HG03175 (cell line): ENCODE results near the gene LGALSL.

Experiments used
- ATAC-seq: cut with Tn5 transposase; IDR thresholded peaks from one replicate; pipeline ENCODE4 v1.9.1; 2021; ENCODE audit warnings: mild to moderate bottlenecking, moderate library complexity; ENCODE audit not compliant: unreplicated experiment

Gene LGALSL

DNA sequence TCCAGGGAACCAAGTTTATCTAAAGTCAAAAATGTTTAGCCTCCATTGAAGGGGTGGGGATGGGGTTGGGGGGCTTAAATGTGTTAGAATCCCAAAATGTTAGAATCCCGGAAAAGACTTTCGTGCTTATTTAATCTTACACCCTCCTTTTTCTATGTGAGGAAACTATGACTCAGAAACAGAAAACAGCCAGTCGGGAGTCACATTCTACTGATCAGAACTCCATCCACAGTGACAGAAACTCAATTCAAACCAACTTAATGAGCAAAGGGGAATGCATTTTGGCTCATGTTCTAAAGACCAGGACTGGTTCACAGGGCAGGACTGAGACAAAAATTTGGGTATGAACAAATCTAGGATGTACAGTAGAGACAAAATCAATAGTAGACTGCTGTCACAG is 38.3 kb downstream of the LGALSL start:
- ATAC-seq = no peak

DNA sequence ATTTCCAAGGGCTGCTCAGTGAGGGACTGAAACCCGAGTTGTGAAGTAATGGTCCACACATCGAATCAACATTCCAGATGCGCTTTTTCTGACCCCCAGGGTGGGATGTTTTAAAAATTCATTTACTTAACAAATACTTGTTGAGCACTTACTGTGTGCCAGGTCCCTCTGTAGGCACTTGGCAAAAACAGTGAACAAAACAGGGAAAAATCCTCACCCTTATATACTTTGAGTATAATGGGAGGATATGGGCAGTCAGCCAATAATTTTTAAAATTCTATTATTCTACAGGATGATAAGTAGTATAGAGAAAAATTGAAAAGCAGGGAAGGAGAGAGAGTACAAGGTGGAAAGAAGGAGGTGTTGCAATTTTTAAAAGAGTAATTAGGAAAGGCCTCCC is 38.9 kb downstream of the LGALSL start:
- ATAC-seq = no peak

DNA sequence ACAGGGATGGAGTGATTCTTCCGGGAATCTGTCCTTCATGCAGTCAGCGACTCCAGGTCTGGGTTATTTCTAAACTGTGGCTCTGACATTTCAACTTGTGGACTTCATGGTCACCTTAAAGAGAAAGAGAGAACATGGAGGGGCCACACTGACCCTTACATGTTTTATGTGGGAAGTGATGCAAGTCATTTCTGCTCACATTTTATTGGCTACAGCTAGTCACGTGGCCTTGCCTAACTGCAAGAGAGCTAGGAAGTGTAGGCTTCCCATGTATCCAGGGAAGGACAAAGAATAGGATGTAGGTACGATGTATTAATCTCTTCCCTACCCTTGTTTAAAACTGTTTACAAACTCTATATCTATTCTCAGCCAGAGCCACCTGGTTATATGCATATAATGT is 39.8 kb downstream of the LGALSL start:
- ATAC-seq = no peak

DNA sequence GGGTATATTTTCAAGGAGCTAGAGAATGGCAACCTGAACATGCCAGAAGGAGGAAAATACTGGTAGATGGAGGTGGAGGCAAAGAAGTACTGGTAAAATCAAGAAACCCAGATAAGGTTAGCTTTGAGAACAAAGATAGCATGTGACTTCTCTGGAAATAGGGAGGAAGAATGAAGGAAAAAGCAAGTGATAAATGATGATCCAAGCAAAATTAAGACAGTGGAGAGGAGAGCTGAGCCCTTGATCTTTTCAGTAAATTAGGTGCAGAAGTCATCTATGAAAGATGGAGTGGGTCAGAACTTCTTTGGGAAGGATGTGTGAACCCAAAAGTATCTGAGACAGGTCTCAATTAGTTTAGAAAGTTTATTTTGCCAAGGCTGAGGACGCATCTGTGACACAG is 44.5 kb downstream of the LGALSL start:
- ATAC-seq = no peak

DNA sequence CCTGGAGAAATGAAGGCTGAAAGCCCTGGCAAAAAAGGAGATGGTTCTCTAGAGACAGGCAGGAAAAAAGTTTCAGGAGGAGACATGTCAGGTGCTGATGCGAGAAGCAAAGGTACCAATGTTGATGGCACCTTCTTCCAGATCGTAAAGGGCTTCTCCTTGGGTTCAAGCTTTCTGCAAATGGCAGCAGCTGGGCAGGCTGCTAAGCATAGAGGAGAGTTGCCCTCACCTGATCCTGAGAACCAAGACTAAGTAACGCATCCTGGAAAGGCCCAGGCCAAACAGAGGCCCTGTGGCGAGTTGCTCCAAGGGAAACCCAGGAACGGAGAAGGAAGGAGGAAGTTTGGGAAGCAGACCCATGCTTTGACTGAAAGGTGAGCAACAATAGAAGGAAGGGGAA is 46.6 kb downstream of the LGALSL start:
- ATAC-seq = no peak

DNA sequence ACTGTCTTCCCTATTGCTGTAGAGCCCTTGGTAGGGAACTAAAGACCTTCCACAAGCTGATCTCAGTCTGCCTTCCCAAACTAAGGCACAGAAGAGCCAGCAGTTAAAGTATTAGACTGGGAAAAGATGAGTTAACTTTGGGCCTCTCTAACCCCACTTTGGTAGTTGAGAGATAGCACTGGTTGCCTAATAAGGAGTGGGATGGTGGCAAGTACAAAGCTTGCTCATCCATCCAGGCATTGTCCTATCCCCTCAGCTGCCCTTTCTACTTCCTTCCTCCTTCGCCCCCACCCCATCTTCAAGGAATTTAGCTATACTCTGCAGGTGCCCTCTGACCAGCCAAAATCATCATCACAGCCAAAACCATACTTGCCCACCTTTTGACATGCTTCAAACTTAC is 48.0 kb downstream of the LGALSL start:
- ATAC-seq = no peak

DNA sequence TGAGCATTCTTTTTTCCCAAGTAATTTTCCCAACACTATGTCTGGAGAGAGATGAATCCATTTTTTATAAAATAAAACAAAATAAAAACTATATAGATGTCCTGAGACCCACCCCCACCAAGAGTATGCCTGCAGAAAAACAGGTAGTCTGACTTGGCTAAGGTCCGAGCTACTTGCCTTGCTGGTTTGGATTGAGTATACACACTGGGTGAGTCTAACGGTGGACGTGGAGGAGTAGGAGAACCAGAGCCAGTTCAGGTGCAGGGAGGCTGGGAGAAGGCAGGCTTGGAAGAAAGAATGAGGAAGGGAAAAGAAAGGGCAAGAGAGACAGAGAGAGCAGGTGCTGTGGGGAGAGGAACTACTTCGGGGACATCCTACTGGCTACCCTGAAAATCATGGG is 48.9 kb downstream of the LGALSL start:
- ATAC-seq = no peak

DNA sequence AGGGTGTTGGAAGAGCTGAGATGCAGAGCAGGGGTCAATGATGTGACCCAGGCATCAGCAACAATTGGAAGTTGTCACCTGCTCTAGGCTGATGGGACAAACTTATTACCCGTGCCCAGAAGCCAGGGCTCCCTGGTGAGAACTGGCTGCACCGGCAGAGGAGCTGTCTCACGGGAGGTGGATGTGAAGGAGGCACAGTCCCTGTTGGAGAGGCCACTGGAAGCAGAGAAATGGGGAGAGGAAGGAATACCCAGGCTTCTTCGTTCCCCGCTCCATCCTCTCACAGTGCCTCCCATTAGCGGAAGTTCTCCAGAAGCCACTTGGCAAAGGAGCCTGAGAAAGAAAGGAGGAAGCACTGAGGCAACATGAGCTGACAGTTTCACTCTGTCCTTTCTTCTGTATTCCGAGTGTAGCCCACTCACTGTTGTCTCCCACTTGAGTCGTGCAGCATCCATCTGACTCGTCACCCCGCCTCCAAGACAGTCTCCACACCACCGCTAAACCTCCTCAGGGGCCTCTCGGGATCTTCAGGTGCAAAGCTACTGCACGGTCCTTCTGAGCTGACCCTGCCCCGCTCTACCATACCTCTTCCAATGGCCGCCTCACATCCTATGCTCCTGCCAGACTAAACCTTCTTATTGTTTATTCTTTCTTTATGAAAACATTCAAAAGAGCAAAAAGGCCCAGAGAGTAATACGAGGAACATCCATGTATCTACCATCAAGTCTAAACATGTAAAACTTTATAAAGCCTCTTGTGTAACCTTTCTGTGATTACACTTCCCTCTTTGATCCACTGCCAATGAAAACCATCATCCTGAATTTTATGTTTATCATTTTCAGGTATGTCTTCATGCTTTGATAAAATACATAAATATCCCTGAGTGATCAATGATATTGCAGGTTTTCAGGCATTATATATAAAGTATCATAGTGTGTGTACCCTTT is 51.1 kb downstream of the LGALSL start:
- no peak for ATAC-seq

DNA sequence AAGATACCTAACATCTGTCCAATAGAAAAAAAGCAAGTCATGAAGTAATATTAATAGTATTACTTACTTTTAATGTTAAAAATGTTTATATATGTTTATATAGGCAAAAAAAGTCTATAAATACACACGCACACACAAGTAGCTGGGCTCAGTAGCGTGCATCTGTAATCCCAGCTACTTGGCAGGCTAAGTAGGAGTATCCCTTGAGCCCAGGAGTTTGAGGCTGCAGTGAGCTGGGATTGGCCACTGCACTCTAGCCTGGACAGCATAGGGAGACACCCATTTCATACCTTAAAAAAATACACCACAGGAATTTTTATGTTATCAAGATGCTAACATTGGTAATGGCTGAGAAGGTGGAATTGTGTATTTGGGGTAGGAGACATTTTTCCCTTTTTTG is 52.7 kb downstream of the LGALSL start:
- no peak for ATAC-seq
